GM19455 (cell line): ENCODE results near the gene RHPN2.
A peak's percentile ranks its signal among the peaks of the same experiment; 100 is the strongest.

Experiments used
- ATAC-seq: cut with Tn5 transposase; IDR thresholded peaks from one replicate; pipeline ENCODE4 v1.9.1; 2021; ENCODE audit not compliant: unreplicated experiment

The RHPN2 gene

DNA sequence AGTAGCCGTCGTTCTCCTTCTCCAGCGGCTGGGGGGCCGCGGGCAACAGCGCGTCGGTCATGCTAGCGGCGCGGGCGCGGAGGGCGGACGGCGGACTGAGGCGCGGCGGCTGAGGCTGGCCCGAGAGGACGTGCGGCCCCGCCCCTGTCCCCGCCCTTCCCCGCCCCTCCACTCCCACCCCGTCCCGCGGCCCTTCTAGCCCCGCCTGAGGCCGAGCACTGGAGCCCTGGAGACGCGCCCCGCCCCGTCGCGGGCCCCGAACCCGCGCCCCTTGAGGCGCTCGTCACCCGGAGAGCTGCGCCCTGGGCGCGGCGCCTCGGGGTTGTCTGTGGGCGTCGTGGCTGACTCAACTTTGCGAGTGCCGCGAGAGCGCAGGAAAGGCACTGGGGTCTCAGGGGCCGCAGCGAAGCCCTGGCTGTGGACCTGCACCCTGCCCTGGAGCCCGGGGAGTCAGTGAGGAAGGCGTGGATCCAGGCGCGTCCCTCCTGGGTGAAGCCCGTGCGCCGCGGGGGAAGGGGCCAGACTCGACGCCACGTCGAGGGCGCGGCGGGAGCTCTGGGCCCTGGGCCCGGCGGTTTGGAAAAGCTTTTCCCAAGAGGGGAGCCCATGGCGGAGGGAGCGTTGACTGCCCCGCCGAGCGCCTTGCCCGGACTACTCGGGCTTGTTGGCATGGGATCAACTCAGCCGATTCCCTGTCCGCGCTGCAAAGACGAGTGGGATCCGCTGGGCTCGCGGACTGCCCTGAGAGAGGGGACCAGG, at the start of gene RHPN2:
RHPN2 (minus strand) TSS at position 97 of the 759 bp plus-strand sequence; CDS start at position 61, 36 bp downstream.
- peak; percentile 72 for ATAC-seq

DNA sequence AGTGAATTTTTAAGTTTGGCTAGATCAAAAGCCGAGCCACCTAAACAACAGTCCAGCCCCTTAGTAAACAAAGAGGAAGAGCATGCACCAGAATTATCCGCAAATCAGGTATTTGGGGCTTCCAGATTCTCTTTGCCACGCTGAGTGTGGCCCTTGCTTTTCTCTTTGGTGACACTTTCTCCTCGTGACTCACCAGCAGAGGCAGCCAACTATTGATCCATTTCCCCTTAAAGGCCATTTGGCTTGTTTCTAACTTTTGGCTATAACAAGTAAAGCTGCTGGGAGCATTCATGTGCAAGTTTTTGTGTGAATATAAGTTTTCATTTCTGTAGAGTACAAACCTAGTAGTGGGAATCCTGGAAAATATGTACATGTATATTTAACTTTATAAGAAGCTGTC, 49.6 kb upstream of the RHPN2 start:
- ATAC-seq, result no peak

DNA sequence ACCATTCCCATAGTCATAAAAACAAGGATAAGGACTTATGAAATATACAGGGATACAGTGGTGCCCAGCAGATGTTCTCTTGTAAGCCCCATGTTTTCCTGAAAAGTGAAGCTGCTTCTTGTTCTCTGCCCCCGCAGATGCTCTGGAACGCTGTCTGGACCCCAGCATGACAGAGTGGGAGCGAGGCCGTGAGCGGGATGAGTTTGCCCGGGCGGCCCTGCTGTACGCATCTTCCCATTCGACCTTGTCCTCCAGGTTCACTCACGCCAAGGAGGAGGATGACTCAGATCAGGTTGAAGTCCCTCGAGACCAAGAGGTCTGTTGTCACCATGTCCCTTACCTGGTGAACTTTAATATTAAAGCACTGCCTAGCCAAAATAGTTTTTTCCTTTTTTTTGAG, 46.9 kb upstream of the RHPN2 start:
- no peak for ATAC-seq

DNA sequence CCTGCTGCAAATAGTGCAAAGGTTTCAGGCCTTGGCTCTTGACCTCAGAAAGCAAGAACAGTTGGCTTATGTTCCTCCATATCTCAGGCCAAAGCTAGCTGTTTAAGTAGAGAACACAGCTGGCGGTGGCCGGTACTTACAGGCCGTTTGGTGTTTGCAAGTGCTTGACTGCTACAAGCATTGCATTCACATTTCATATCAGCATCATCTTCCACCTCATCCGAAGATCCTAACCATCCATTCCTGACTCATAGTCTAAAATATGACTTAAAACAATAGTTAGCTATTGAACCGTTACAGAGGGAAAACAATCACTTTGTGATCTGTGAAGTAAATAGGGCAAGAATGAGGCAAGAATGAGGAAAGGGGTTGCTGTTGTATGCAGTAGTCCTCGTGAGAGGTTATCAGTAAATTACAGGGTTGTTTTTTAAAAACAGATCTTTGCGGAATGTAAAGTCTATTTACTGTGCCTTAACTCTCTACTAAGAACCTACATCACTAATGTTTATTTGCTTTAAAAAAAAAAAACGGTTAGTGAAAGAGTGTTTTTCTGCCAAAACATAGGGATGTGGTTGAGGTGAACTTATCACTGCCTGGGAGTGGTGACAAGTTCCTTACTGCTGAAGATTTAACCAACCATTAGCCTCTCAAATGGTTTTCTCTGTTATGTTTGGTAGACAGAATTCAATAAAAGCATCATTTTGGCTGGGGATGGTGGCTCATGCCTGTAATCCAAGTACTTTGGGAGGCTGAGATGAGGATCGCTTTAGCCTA, 45.6 kb upstream of the RHPN2 start:
- ATAC-seq, result no peak

DNA sequence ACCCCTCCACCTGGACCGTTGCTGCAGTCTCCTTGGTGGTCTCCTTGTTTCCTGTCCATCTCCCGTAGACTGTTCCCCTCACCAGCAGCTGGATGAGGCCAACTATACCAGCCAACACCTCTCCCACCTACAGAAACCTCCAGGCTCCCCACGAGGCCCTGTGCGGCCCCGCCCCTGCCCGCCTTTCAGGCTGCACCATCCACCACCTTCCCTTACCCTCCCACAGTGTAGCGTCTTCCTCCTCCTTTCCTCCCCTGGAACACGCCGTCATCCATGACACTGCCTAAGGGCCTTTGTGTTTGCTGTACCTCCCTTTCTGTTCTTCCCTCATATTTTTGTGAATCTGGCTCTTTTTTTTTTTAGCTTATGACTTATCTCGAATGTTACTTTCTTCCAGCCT, 43.5 kb upstream of the RHPN2 start:
- ATAC-seq, result no peak

DNA sequence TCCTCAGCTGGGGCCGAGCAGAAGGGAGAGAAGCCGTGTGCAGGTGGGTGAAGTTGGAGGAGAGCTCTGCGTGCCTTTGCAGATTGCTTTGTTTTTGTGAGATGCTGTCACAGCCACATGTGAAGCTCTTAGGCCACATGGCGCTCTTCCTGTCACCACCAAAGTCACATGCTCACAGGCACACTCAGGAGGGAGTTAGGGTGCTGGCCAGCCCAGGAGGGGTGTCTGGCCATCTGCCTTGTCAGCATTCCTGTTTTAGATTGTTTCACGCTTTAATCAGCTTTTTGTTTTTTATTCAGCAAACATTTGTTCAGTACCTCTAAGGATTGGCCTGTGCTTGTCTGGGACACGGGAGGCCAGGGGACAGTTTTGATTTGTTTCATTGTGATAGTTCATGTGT, 38.2 kb upstream of the RHPN2 start:
- ATAC-seq, result no peak

DNA sequence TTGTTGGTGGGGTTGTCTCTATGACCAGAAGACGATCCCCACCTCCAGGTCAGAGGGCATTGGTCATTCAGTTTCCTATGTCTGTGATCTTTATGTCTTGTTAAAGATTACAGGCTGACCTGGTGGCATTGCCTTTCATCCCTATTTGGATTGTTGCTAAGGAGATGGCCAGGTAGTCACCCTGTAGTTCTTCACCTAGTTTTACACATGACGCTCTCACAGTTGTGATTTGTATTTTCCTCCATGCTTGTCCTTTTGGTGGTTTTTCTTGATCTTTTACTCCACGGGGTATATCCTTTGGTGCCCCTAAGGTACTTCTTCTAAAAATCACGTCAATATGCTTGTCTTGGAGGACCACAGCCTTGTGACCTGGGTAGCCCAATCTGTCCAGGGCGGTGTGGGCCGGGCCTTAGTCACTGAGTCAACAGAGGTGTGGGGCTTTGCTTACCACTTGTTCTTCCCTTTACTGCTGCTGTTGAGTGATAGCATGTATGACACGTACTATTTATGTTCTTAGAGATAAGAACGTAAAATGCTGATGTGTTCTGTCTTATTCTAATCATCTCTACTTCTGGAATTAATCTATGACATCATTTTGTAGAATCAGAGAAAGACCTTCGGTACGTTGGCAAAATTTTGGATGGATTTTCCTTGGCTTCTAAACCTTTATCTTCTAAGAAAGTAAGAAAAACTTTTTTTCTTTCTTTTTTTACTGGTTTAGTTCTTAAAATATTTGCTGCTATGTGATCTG, 36.4 kb upstream of the RHPN2 start:
- ATAC-seq, result no peak

DNA sequence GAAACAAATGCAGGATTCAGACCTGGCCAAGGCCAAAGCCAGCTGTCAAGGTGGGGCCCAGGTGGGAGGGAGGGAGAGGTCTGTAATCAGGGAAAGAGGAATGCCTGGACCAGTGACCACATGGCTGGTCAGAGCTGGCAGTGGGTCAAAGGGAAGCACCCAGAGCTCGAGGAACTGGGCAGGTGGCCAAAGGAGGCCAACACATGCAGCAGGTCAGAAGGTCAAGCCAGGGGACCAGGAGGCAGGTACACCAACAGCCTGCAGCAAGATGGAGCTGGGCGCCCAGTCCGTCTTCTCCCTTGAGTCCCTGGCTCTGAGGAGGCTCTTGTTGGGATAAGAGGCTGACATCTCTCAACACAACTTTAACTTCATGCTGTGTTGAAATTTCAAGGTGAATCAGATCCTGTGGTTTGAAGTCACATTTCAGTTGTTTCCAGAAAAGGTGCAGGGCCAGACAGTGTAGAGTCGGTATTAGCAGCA, 33.4 kb upstream of the RHPN2 start:
- ATAC-seq, result no peak

DNA sequence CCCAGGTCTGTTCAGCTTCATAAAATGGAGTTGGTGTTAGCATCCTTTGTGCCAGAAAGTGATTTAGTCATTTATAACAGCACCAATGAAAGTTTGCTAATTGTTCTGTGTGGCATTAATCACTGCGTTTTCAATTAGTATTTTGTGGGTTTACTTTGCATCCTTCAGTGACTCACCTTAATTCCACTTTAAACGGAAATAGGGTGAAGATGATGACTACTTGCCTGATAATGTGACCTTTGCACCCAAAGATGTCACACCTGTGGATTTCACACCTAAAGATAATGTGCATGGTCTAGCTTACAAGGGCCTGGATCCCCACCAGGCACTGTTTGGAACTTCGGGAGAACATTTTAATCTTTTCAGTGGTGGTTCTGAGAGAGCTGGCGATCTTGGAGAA, 31.3 kb upstream of the RHPN2 start:
- no peak for ATAC-seq

DNA sequence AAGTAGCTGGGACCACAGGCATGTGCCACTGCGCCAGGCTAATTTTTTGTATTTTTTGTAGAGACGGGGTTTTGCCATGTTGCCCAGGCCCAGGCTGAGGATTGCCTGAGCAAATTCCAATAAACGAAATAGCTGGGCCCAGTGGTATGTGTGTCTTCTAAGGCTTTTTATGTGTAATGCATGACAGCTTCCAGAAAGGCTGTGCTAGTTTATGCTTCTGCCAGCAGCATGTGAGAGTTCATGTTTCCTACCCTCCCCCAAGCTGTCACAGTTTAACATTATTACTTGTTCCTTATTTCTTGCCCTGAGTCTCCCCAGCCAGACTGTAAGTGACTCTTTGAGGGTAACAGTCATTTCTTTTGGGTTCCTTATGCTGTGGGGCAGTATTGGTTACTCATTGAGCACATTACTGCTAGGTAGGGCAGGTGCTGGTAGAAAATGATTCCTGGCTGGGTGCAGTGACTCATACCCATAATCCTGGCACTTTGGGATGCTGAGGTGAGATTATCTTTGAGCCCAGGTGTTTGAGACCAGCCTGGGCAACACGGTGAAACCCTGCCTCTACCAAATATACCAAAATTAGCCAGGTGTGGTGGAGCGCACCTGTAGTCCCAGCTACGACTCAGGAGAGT, 29.9 kb upstream of the RHPN2 start:
- no peak for ATAC-seq

DNA sequence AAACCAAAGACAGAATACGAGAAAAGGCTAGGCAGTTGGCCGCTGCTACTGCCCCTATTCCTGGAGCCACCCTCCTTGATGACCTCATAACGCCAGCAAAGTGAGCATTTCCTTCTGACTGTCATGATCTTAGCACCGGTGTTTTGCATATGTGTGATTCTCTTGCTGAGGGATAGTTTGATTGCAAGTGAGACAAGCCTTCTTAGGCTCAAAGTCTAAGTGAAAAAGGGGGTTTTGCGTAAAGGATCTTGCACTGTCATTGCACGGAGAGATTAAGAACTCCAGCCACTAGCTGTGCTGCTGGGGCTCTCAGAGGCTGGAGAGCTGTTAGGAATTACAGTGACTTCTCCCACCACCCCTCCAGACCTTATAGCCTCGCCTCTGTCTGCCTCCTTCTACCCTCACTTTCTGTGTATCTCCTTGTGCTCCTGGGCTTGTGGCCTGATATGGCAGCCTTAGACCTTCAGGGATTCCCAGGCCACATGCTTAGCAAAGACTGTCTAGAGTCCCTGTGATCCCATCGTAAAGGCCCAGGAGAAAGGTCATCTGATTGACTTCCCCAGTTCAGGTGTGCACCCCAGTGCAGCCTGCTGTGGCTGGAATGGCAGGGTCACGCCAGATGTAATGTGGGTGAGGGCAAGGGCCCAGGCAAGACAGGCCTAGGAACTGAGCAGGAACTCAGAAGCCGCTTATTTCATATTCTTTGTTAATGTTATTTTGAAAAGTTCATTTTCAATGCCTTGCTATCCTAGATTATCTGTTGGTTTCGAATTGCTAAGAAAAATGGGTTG, 28.9 kb upstream of the RHPN2 start:
- no peak for ATAC-seq

DNA sequence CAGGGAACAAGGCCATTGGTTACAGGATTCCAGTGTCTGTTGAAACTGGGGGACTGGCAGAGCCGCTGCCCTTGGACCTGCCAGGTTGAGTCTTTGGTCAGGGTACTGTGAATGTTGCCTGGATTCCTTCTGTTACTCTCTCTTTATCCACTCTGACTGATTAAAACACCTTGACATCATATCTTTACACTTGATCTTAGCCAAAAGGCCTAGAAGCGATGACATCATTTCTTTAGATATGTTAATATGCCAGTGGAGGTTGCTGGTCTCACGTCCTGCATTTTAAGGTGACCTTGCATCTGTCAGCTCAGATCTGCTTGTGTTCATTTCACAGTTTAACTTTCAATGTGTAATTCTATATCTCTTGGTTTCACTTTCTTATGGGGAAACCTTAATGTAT, 25.5 kb upstream of the RHPN2 start:
- ATAC-seq, result no peak

DNA sequence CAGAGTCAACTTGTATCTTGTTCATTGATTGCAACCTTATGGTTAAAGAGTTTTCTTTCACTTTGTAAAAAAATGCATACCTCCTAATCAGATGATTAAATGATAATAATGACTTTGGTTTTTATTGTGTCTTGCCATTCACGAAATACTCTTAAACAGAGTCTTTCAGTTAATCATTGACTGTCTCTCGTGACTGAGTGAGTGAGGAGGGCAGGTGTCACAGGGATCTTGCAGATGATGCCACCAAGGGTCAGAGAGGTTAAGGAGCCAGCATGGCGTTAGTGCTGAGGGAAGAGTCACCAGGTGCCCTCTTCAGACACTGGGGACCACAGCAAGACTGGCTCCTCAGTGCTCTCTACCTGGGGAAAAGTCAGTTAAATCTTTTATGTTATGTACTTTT, 24.3 kb upstream of the RHPN2 start:
- no peak for ATAC-seq

DNA sequence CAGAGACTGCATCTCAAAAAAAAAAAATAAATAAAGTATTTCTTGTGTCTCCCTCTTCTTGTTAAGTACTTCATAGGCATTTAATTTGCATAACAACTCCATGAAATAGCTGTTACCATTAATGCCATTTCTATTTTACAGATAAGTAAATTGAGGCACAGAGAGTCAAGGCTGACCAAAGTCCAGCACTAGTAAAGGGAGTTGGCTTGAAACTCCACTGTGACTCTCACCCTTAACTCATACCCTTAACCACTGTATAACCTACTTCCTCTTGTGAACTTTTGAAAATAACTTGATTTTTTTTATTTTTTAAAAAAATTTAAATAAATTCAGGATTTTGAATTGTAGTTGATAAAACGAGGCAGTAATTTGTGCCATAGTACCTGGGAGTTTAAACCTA, 22.3 kb upstream of the RHPN2 start:
- no peak for ATAC-seq

DNA sequence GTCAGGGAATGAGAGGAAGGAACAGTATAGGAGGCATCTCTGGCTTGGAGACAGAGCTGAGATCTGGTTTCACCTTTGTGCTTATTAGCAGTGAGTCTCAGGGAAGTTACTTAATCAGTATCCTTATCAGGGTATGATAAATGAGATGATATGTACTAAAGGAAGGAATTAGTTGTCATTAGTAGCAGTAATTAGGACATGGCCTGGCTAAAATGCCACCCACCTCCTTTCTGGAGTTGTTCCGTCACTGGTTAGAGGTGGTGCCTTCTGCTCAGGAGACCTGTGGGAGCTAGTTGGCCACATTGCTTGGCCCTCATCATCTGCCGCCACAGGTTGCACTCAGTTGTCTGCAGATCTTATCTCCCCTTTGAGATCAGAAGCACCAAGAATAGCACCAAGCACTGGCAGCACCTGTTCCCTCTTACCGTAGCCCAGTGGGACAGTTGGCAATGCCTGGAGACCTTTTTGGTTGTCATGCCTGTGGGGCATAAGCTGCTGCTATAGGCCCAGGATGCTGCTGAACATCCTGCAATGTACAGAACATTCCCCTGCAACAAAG, 21.0 kb upstream of the RHPN2 start:
- ATAC-seq, result no peak

DNA sequence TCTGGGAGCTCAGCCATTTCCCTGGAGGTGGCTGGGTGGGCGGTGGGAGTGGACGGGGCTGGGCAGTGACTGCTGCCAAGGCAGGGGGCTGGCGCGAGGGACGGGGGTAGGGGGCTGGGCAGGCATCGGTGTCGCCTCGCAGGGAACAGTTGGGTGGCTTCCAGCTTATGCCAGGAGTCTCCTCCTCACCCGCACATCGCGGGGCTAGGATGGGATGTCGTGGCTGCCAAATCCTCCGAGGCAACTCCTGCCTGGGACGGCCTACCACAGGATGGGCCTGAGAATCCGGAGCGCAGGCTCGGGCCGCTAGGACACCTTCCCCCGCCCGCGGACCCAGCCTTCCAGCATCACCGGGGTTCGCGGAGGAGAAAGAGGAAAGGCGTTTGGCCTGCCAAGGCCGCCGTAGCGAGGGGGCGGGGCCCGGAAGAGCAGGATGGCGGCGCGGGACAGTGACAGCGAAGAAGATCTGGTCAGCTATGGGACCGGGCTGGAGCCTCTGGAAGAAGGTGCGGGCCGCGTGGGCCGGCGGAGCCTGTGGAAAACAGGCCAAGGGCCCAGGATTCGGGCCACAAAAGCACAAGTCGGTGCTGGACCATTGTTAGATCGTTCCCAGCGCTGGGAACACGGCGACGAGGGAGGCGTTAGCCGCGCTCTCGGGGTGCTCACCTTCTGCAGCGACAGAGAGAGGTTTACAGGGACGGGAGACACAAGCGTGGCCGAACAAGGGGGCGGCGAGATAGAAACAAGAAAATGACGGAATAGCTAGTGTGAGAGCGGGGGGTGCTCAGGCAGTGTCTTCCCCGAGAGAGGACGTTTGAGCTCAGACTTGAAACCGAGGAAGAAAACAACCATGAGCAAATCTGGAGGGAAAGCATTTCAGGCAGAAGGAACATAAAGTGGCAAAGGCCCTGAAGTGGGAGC, 16.3 kb upstream of the RHPN2 start, which contains the start of gene GPATCH1:
GPATCH1 (plus strand) TSS at position 421 of the 921 bp plus-strand sequence; CDS start at position 434, 13 bp downstream.
- ATAC-seq, result peak; percentile 83

DNA sequence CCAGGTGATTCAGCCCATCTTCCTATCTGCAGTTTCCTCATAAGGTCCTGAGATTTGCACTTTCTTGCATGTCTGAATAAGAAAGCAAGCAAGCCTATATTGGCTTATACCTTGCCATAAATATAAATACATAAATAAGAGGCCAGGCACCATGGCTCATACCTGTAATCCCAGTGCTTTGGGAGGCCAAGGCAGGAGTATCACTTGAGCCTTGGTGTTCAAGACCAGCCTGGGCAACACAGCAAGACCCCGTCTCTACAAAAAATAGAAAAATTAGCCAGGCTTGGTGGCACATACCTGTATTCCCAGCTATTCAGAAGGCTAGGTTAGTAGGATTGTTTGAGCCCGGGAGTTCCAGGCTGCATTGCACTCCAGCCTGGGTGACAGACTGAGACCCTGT, 10.8 kb upstream of the RHPN2 start:
- ATAC-seq, result no peak

DNA sequence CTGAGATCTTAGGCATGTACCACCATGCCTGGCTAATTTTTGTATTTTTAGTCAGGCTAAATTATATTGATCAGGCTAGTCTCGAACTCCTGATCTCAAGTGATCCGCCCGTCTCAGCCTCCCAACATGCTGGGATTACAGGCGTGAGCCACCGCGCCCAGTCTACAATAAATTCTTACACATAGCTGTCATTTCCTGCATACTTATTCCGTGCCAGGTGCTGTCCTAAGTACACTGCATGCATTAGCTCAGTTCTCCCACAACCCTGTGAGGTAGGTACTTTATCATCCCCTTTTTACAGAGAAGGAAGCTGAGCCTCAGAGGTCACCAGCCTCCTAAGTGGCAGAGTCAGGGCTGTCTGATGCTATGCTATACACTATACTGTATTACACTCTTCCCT, 7.2 kb upstream of the RHPN2 start:
- no peak for ATAC-seq

DNA sequence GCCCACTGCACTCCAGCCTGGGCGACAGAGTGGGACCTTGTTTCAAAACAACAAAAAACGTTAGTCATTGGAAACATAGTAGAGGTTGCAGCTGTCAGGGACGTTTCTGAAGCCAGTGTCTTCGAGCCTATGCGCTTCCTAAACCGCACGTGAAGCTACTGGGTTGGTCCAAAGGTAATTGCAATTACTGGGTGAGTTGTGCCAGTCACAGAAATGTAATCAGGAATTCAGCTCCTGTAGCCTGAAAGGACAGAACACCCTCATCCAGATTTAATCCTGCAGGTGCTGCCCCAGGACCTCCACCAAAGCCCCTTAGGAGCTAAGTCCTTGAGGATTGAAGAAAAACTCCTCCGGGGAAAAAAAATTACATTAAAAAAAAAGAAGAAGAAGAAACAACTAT, 2.4 kb upstream of the RHPN2 start:
- ATAC-seq, result no peak
